Activated T-cell treated with anti-CD3 and anti-CD28 coated beads, Interleukin-2, amount 50 U/mL, for 72 hours (primary cell): ENCODE data around the gene CDON. TPM values are rescaled to one million over a fixed set of nuclear protein-coding genes. Genes with fewer than 3 reads are reported as not detected.

Source experiments
- ATAC-seq, 2 donors: fragments of 150-1000 bp; cut with Tn5 transposase; replicated peaks in 1 of 2; 2 replicates each; pipeline ENCODE4 v1.10.0; 2021; ENCODE audit warnings: moderate library complexity in 2 of 2, mild to moderate bottlenecking in 1 of 2
- DNase-seq, 2 donors: peaks; one replicate each; pipeline ENCODE4 v3.0.0; 2021 to 2022; ENCODE audit warnings: mixed read lengths in 1 of 2
- H3K27ac Mint-ChIP-seq: one replicate; pipeline ENCODE4 v1.8.0; 2022; ENCODE audit warnings: mild to moderate bottlenecking, moderate library complexity, mixed read lengths
- H3K27me3 Mint-ChIP-seq: one replicate; pipeline ENCODE4 v1.8.0; 2022; ENCODE audit warnings: low read depth, mixed read lengths
- H3K36me3 Mint-ChIP-seq, 2 donors: one replicate each; pipeline ENCODE4 v1.8.0; 2022; ENCODE audit warnings: mixed read lengths in 2 of 2, mild to moderate bottlenecking in 1 of 2; ENCODE audit not compliant: insufficient read depth in 2 of 2
- H3K4me1 Mint-ChIP-seq: one replicate; pipeline ENCODE4 v1.8.0; 2022; ENCODE audit warnings: low read depth, mixed read lengths
- H3K4me3 Mint-ChIP-seq, 2 donors: one replicate each; pipeline ENCODE4 v1.8.0; 2022; ENCODE audit warnings: mild to moderate bottlenecking in 2 of 2, mixed read lengths in 2 of 2, moderate library complexity in 2 of 2
- H3K9me3 Mint-ChIP-seq, 2 donors: one replicate each; pipeline ENCODE4 v1.8.0; 2022; ENCODE audit warnings: mixed read lengths in 2 of 2
- total RNA-seq, 2 donors: library from RNA; stranded (reverse); gene quantifications; one replicate each; pipeline ENCODE4 v1.2.3, GENCODE V29; 2022

CDON gene
- total RNA-seq, 2 donors from 2014 or later: 1.3 to 1.9 TPM

DNA sequence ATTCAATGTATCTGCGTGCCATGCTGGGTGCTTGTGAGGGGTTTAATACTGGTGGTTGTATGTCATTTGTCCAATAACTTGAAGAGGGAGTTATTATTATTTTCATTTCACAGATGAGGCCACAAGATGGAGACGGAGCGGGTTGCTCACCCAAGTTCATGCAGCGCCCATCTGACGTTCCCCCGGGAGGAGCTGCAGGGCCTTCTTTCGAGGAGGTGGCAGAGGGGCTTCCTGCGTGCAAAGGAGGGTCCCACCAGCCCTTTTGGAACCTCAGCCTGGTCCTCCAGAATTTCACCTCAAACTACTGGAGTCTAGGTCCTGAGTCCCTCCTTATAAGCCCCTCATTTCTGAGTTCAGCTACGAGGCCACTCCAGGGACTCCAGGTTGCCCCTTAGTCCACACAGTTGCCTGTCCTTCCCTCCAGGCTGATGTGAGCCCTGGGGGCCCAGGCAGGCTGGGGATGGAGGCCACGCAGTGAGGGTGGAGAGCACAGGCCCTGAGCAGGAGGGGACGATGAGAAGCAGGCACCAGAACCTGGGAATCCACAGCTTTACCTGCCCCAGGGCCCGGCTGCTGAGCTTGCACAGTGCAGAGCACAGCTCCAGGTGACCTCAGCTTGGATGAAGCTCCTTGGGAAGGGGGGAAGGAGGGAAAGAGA, 119.8 kb downstream of the CDON start:
- H3K9me3 Mint-ChIP-seq: no peaks in the 10 kb centered on the region
- DNase-seq: no peak
- no peaks in the 10 kb centered on the region for H3K27me3 Mint-ChIP-seq
- ATAC-seq: no peak
- H3K4me3 Mint-ChIP-seq: no peak overlapping the region
- no peaks in the 10 kb centered on the region for H3K36me3 Mint-ChIP-seq
- peaks cover 7% of the 10 kb centered on the region for H3K4me1 Mint-ChIP-seq
- no peak overlapping the region for H3K27ac Mint-ChIP-seq

DNA sequence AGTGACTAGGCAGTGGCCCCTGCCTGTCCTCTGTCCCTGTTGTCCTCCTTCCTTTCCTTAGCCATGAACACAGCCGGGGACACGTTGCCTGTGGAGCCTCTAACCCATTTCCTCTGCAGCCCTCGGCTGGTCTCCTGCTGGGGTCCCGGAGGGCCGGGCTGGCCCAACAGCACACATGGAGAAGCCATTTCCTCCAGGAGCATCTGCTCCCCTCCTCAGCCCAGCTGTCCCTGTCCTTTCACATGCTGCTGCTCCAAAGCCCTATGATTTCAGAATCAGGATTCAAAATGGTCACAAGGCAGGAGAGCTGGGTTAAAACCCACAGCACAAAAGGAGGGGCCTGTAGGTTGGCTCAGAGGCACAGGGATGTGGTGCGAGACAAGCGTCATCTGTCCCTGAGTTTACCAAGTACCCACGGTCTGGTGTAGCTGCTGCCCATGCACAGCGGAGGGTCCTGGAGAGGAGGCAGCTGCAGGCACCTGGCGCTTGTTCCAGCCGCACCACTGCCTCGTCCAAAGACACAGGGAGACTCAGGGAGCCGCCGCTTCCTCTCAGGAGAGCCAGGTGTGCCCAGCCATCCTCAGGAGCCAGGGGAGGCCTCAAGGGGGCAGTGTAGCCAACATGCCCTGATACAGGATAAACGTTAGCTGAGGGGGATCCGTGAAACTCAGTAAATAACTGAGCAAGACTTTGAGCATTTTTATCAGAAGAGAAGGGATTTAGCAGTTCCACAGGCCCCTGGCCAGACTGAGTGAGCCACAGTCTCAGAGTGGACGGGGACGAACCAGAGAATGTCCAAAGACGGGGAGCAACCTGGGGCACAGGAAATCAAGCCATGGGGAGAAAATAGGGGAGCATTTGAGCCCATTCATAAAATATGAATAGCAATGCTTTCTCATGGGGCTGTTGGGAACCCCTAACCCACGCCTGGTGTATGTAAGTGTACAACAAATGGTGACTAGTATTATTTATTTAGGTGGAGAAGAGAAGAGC, 120.8 kb downstream of the CDON start:
- Mint-ChIP-seq H3K36me3 (no peaks in the 10 kb centered on the region), H3K9me3 (no peaks in the 10 kb centered on the region), H3K27ac (no peak overlapping the region), H3K27me3 (no peaks in the 10 kb centered on the region), H3K4me1 (peaks cover 7% of the 10 kb centered on the region), H3K4me3 (peak overlapping the region in 1 of 2 donors; percentile 12)
- DNase-seq (peak; percentile 52 to 61), ATAC-seq (peak; percentile 68 to 78)

DNA sequence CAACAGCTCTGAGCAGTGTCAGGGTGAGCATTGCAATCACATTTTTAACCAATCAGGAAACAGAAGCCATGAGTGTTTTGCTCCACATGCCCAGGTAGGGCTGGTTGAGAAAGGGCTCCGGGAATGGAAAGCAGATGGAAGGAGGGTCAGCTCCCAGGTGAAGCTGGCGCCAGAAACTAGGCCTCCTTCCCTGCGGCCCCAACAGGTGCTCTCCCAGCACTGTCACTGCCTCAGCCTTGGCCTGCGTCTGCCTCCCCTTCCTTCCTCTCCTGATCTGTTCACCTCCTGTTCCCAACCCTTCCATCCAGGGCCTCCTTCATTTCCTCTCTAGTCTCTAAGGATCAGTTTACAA, 121.4 kb downstream of the CDON start:
- no peaks in the 10 kb centered on the region for H3K36me3 Mint-ChIP-seq
- DNase-seq (no peak), ATAC-seq (no peak)
- no peaks in the 10 kb centered on the region for H3K9me3 Mint-ChIP-seq
- no peaks in the 10 kb centered on the region for H3K27me3 Mint-ChIP-seq
- no peak overlapping the region for H3K27ac Mint-ChIP-seq
- H3K4me1 Mint-ChIP-seq: peaks cover 7% of the 10 kb centered on the region
- no peak overlapping the region for H3K4me3 Mint-ChIP-seq

DNA sequence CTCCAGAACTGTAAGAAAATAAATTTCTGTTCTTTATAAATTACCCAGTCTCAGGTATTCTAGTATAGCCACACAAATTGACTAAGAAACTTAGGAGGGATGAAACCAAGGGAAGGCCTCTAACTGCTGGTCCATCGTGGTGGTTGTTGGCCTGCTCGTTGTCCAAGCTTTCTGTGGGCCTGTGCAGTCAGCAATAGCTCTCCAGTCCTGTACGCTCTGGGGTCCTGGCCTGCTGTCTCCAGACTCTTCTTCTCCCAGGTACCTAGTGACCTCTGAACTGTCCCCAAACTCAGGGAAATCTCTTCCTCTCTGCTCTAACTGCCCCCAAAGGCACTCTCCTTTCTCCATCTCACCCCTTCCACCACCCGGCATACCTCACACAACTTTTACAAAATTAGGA, 122.5 kb downstream of the CDON start:
- DNase-seq (no peak), ATAC-seq (no peak)
- Mint-ChIP-seq H3K27me3 (no peaks in the 10 kb centered on the region), H3K27ac (no peak overlapping the region), H3K36me3 (no peaks in the 10 kb centered on the region), H3K9me3 (no peaks in the 10 kb centered on the region), H3K4me1 (peaks cover 7% of the 10 kb centered on the region), H3K4me3 (no peak overlapping the region)

DNA sequence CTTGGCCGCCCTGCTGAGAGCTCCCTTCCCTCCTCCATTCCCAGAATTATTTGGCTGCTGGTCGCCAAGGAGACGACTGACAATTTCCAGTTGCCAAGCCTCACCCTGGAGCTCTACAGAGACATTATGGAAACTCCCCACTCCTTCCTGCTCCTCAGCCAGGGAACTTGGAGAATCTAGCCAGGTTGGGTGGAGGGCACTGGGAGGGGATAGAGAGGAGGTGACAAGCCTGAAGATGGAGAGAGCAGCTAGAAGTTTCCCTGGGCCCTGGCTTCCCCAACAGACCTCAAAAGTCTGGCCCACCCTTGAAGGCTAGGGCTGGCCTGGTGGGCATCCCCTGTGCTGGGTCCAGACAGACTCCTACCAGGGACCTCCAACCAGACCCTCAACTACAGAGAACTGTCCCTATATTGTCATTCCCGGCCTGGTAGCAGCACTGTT, 123.6 kb downstream of the CDON start:
- Mint-ChIP-seq H3K9me3 (no peaks in the 10 kb centered on the region), H3K36me3 (no peaks in the 10 kb centered on the region), H3K4me3 (no peak overlapping the region), H3K27me3 (no peaks in the 10 kb centered on the region), H3K4me1 (peaks cover 7% of the 10 kb centered on the region), H3K27ac (no peak overlapping the region)
- ATAC-seq: no peak
- no peak for DNase-seq

DNA sequence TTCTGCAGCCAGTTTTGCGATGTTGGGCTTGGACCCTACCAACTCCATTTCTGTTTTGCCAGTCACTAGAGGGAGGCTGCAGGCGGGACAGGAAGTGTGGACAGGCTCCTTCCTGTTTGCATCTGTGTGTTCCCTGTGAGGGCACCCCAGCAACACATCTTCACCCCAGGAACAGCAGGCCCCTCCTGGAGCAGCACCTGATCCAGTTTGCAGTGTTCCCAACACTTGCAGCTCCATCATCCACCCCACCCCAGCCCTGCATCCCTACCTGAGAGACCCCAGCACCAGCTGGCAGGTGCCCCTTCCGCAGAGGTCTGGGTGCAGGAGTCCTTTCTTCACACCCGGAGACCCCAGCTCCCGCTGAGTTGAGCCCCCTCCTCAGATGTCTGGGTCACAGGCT, 124.2 kb downstream of the CDON start:
- no peaks in the 10 kb centered on the region for H3K9me3 Mint-ChIP-seq
- no peaks in the 10 kb centered on the region for H3K36me3 Mint-ChIP-seq
- H3K4me3 Mint-ChIP-seq: no peak overlapping the region
- peaks cover 8% of the 10 kb centered on the region for H3K4me1 Mint-ChIP-seq
- ATAC-seq: no peak
- DNase-seq: no peak
- no peak overlapping the region for H3K27ac Mint-ChIP-seq
- H3K27me3 Mint-ChIP-seq: peaks cover 1% of the 10 kb centered on the region

DNA sequence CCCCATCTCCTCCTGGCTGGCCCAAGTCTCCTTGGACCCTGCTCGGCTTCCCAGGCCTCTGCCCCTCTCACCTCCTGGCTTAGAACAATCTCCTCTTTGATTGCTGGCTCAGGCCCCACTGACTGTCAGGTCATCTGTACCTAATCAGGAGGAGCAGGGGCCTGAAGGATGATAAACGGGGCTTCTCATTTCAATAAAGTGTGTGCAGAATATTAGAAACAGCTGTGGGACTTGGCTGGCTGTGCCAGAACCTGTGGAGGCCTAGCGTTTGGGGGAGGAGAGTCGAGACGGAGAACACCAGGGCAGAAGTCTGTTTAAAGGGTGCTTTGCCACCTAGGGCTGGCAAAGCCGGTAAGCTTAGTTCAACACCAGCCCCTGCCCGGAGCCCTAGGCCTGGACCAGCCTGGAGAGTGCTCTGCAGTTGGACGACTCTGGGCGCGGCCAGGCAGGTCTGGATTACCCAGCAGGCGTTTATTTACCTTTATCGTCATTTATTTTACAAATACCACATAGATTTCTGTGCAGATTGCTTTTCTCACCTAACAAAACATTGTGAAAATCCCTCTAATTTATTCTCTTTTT, 127.0 kb downstream of the CDON start:
- DNase-seq (no peak), ATAC-seq (no peak)
- peaks cover 8% of the 10 kb centered on the region for H3K27me3 Mint-ChIP-seq
- no peaks in the 10 kb centered on the region for H3K9me3 Mint-ChIP-seq
- H3K36me3 Mint-ChIP-seq: no peaks in the 10 kb centered on the region
- no peak overlapping the region for H3K4me3 Mint-ChIP-seq
- no peak overlapping the region for H3K27ac Mint-ChIP-seq
- peaks cover 7% of the 10 kb centered on the region for H3K4me1 Mint-ChIP-seq

DNA sequence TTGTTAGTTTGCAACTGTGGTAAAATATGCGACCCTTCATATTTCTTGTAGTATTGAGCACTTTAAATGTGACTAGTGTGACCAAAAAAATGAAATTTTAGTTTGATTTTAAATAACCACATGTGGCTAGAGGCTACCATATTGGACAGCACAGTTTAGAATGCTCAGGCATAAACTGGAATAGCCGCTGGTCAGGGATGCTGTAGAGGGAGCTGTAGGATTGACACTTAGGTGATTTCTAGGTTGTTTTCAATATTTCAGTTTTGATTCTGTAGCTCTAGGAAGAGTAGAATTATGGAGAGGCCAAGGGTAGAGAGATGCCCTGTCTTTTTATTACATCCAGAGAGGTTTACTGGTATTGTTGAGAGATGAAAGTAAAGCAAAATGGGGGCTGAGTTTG, 127.6 kb downstream of the CDON start:
- ATAC-seq (no peak), DNase-seq (no peak)
- Mint-ChIP-seq H3K4me3 (no peak overlapping the region), H3K27me3 (peaks cover 8% of the 10 kb centered on the region), H3K9me3 (no peaks in the 10 kb centered on the region), H3K27ac (no peak overlapping the region), H3K4me1 (peaks cover 7% of the 10 kb centered on the region), H3K36me3 (no peaks in the 10 kb centered on the region)

DNA sequence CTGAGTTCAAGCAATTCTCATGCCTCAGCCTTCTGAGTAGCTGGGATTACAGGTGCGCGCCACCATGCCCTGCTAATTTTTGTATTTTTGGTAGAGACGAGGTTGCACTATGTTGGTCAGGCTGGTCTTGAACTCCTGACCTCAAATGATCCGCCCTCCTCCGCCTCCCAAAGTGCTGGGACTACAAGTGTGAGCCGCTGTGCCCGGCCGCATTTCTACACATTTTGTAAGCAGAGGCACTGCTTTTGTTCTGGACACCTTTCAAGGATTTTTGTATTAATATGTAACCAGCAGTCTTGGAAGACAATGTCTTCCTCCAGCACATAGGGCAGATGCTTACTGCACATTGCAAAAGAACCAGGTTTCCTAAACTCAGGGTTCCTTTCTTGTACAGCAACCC, 128.2 kb downstream of the CDON start:
- no peaks in the 10 kb centered on the region for H3K36me3 Mint-ChIP-seq
- DNase-seq (no peak), ATAC-seq (no peak)
- H3K9me3 Mint-ChIP-seq: no peaks in the 10 kb centered on the region
- H3K27ac Mint-ChIP-seq: no peak overlapping the region
- no peak overlapping the region for H3K4me3 Mint-ChIP-seq
- peaks cover 7% of the 10 kb centered on the region for H3K4me1 Mint-ChIP-seq
- H3K27me3 Mint-ChIP-seq: peaks cover 8% of the 10 kb centered on the region

DNA sequence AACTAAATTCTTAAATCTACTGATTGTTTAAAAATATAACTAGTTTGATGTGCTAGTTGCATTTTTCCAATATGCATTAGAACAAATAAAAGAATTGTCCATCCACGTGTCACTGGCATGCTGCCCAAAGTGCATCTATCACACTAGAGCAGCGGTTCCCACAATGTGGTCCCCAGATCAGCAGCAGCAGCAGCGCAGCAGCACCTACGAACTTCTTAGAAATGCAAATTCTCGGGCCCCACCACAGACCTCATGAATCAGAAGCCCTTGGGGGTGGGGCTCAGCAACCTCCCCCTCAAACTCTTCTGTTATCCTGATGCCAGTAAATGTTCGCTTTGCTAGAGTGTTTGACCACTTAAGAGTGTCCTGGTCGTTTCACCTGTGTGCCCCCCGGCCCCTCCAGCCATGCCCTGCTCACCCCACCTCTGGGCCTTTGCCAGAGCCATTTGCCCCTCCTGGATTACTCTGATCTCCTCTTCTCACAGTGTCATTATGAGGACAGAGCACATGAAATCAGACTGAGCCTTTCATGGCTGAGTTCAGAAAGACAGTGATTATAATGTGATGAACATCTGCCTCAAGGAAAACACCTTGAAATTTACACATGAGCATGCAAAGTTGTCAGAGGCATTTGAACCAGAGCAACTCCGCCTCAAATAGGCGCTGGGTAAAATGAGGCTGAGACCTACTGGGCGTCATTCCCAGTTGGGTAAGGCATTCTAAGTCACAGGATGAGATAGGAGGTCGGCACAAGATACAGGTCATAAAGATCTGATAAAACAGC, 129.4 kb downstream of the CDON start:
- ATAC-seq (peak; percentile 80 to 82), DNase-seq (peak; percentile 31 to 37)
- Mint-ChIP-seq H3K4me1 (peaks cover 7% of the 10 kb centered on the region), H3K4me3 (no peak overlapping the region), H3K9me3 (no peaks in the 10 kb centered on the region), H3K27me3 (peaks cover 8% of the 10 kb centered on the region), H3K36me3 (no peaks in the 10 kb centered on the region), H3K27ac (no peak overlapping the region)

DNA sequence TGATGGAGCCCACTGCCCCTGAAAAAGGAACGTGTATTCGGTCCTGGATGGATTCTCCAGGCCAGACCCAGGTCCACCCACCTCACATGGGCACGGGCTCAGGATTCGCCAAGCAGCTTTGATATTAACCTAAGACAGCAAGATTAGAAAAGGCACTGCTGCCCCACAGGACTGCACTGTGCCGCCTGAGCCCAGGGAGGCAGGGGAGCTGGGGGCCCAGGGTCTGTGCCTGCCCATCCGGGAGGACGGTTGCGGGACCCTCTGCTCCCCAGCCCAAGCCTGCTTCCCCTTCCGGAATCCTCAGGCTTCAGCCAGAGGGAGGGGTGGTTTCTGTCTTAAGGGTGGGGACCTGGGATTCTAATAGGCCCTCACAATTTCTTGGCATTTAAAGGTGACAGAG, 130.4 kb downstream of the CDON start:
- no peak for ATAC-seq

DNA sequence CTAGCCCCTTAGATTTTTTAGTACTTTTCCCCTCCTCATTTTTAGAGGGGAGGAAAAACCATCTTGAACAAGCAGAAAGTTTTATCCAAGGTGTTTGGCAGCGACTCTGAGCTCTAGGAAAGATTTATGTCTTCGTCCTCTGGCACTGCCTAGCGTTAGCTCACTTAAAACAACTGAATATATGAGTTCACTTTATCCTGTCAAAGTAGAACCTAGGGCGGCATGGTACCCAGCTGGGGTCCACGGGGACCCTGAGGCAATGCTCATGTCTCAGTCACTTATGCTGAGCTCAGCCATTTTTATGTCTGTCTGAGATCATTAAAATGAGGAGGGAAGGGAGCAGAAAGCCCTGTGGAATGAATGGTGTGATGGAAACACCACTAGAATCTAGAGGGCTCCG, 131.0 kb downstream of the CDON start:
- H3K36me3 Mint-ChIP-seq: no peaks in the 10 kb centered on the region
- H3K4me1 Mint-ChIP-seq: peaks cover 7% of the 10 kb centered on the region
- H3K4me3 Mint-ChIP-seq: no peak overlapping the region
- no peaks in the 10 kb centered on the region for H3K9me3 Mint-ChIP-seq
- H3K27ac Mint-ChIP-seq: no peak overlapping the region
- no peak for ATAC-seq
- no peak for DNase-seq
- peaks cover 8% of the 10 kb centered on the region for H3K27me3 Mint-ChIP-seq

More for the DNA sequence above, 130.4 kb downstream of the CDON start:
- Mint-ChIP-seq H3K27me3 (peaks cover 8% of the 10 kb centered on the region), H3K4me1 (peaks cover 7% of the 10 kb centered on the region), H3K27ac (no peak overlapping the region), H3K9me3 (no peaks in the 10 kb centered on the region), H3K4me3 (no peak overlapping the region), H3K36me3 (no peaks in the 10 kb centered on the region)
- DNase-seq: no peak

DNA sequence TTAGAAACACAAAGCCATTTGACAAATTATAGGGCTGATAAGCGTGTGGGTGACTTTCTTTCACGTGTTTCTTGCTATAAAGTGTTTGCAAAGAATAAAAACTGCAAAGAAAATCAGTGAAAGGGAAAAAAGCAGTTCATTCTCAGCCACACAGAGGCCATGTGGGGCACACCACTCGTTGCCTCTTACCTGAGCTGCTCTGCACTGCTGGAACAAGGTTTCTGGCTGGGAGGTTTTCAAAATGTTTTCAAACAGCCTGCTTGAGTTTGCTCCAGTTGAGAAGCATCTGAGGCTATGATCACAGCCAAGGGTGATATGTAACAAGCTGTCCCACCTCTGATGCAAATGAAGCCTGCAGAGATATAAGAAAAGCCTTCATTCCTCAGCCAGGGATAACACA, 131.6 kb downstream of the CDON start:
- H3K9me3 Mint-ChIP-seq: no peaks in the 10 kb centered on the region
- peaks cover 7% of the 10 kb centered on the region for H3K4me1 Mint-ChIP-seq
- no peak overlapping the region for H3K4me3 Mint-ChIP-seq
- no peaks in the 10 kb centered on the region for H3K36me3 Mint-ChIP-seq
- DNase-seq (no peak), ATAC-seq (no peak)
- peaks cover 10% of the 10 kb centered on the region for H3K27me3 Mint-ChIP-seq
- no peak overlapping the region for H3K27ac Mint-ChIP-seq
